Lung (tissue), 12 donors: Measurements from ENCODE around the gene C3orf22. TPM values are rescaled to one million over a fixed set of nuclear protein-coding genes. Genes with fewer than 3 reads are reported as not detected.

Experiments
- ATAC-seq: fragments of 200-7000 bp; cut with Tn5 transposase; one replicate; pipeline ENCODE4 v1.9.1; 2020; ENCODE audit warnings: moderate number of reproducible peaks; ENCODE audit not compliant: insufficient read depth, low FRiP score
- DNase-seq, 3 donors: peaks; one replicate each; pipeline ENCODE4 v3.0.0-alpha.2; 2013 to 2017
- H3K27ac ChIP-seq, 2 donors: one replicate each; pipeline ENCODE4 v1.5.1; 2013; ENCODE audit warnings: mild to moderate bottlenecking in 2 of 2, moderate library complexity in 2 of 2, control low read depth in 1 of 2, inconsistent platforms in 1 of 2, low read depth in 1 of 2, low read length in 1 of 2
- H3K27me3 ChIP-seq, 3 donors: one replicate each; pipeline ENCODE4 v1.5.1; 2013; ENCODE audit warnings: low read length in 2 of 3; ENCODE audit not compliant: control insufficient read depth in 3 of 3, insufficient read depth in 3 of 3
- H3K36me3 ChIP-seq, 4 donors: one replicate each; pipeline ENCODE4 v1.5.1; 2013; ENCODE audit warnings: low read length in 4 of 4, mild to moderate bottlenecking in 1 of 4, moderate library complexity in 1 of 4; ENCODE audit not compliant: control insufficient read depth in 4 of 4, insufficient read depth in 4 of 4
- H3K4me1 ChIP-seq, 5 donors: one replicate each; pipeline ENCODE4 v1.5.1; 2013; ENCODE audit warnings: low read length in 5 of 5, mild to moderate bottlenecking in 2 of 5, moderate library complexity in 1 of 5; ENCODE audit not compliant: control insufficient read depth in 5 of 5, insufficient read depth in 5 of 5
- H3K4me3 ChIP-seq: one replicate; pipeline ENCODE4 v1.5.1; 2013; ENCODE audit warnings: mild to moderate bottlenecking, control low read depth, moderate library complexity
- H3K9ac ChIP-seq, 2 donors: one replicate each; pipeline ENCODE4 v1.5.1; 2013; ENCODE audit warnings: low read length in 2 of 2, control low read depth in 1 of 2; ENCODE audit not compliant: insufficient read depth in 1 of 2
- H3K9me3 ChIP-seq, 4 donors: one replicate each; pipeline ENCODE4 v1.5.1; 2013; ENCODE audit warnings: low read length in 3 of 4, mild to moderate bottlenecking in 1 of 4, moderate library complexity in 1 of 4; ENCODE audit not compliant: control insufficient read depth in 4 of 4, insufficient read depth in 3 of 4
- CTCF ChIP-seq: IDR thresholded peaks from 2 replicates; pipeline ENCODE4 v1.5.1; 2012; ENCODE audit warnings: mild to moderate bottlenecking; ENCODE audit errors: control extremely low read depth, extremely low read depth
- WGBS, 2 donors: extraction: QIAGEN DNeasy Blood & Tissue Kit; methylation state at CpG; one replicate each; pipeline ENCODE4 v1.1.7; 2013; 5-methylcytosine and 5-hydroxymethylcytosine counted together
- polyA plus RNA-seq, 2 donors: library from polyadenylated mRNA; stranded (reverse); fragments of 200-250 nt; gene quantifications; one replicate each; pipeline ENCODE4 v1.2.1, GENCODE V29; 2013
- total RNA-seq, 2 donors: library from RNA; depleted of rRNA in 1 of 2; stranded (reverse); fragments of >200 nt in 1 of 2; gene quantifications; one replicate each; pipeline ENCODE4 v1.2.1, GENCODE V29; 2014 to 2021
- donor health status: control.
- donor health status: control.
- donor health status: Bipolar disorder and iron deficiency.
- donor health status: healthy.
- donor health status: DM: yes; HTN: yes; CAD: no.

C3orf22 gene
- total and polyA plus RNA-seq, 4 donors = 0.28 TPM; not detected in 3

- WGBS, 2 donors = 84 to 90% methylated on average over 9 of the region's 9 CpGs
- DNase-seq = no peak
- TF ChIP-seq CTCF = no peak
These were observed 50.8 kb downstream of the C3orf22 start for GRCh38 chr3:126507886-126508285.

GRCh38 chr3:126503701-126504100 lies 55.0 kb downstream of the C3orf22 start:
- no peaks in the 10 kb centered on the region for H3K36me3 ChIP-seq
- ATAC-seq (no peak), DNase-seq (no peak)
- WGBS, 2 donors = 89 to 93% methylated on average over 10 of the region's 10 CpGs
- no peak for TF ChIP-seq CTCF
- no peak overlapping the region for H3K4me3 ChIP-seq
- peaks cover 0 to 2% (median 0%) of the 10 kb centered on the region in 3 donors for H3K27me3 ChIP-seq
- H3K9me3 ChIP-seq = peaks cover 0 to under 1% (median 0%) of the 10 kb centered on the region in 4 donors
- H3K27ac ChIP-seq = no peak overlapping the region
- no peaks in the 10 kb centered on the region for H3K4me1 ChIP-seq
- H3K9ac ChIP-seq = no peak overlapping the region

More at GRCh38 chr3:126507886-126508285, 50.8 kb downstream of the C3orf22 start:
- Histone ChIP-seq H3K27me3 (peaks cover 0 to 2% (median 0%) of the 10 kb centered on the region in 3 donors), H3K9ac (no peak overlapping the region), H3K27ac (no peak overlapping the region), H3K4me1 (peaks cover 0 to 11% (median 0%) of the 10 kb centered on the region in 5 donors), H3K9me3 (no peaks in the 10 kb centered on the region), H3K4me3 (no peak overlapping the region), H3K36me3 (no peaks in the 10 kb centered on the region)
- no peak for ATAC-seq

GRCh38 chr3:126502656-126503055 lies 56.1 kb downstream of the C3orf22 start:
- no peak overlapping the region for H3K9ac ChIP-seq
- H3K9me3 ChIP-seq = peaks cover 0 to 2% (median 0%) of the 10 kb centered on the region in 4 donors
- no peak for ATAC-seq
- no peak for TF ChIP-seq CTCF
- H3K27ac ChIP-seq = no peak overlapping the region
- H3K36me3 ChIP-seq = no peaks in the 10 kb centered on the region
- peaks cover 0 to 2% (median 0%) of the 10 kb centered on the region in 3 donors for H3K27me3 ChIP-seq
- WGBS, 2 donors = 90 to 95% methylated on average over 1 of the region's 1 CpG
- no peak overlapping the region for H3K4me3 ChIP-seq
- DNase-seq = no peak
- H3K4me1 ChIP-seq = no peaks in the 10 kb centered on the region

- H3K27ac ChIP-seq = no peak overlapping the region
- DNase-seq (no peak), ATAC-seq (no peak)
- no peaks in the 10 kb centered on the region for H3K36me3 ChIP-seq
- WGBS, 2 donors = 53 to 58% methylated on average over 7 of the region's 7 CpGs
- H3K4me3 ChIP-seq = no peak overlapping the region
- H3K9me3 ChIP-seq = peaks cover 0 to 2% (median 0%) of the 10 kb centered on the region in 4 donors
- no peak for TF ChIP-seq CTCF
- H3K9ac ChIP-seq = no peak overlapping the region
- no peaks in the 10 kb centered on the region for H3K4me1 ChIP-seq
- peaks cover 0 to 2% (median 0%) of the 10 kb centered on the region in 3 donors for H3K27me3 ChIP-seq
These were observed 57.0 kb downstream of the C3orf22 start for GRCh38 chr3:126501736-126502135.
